HepG2 (cell line): Measurements from ENCODE around the gene SRCAP. TPM values are rescaled to one million over a fixed set of nuclear protein-coding genes. Genes with fewer than 3 reads are reported as not detected.
A peak's percentile ranks its signal among the peaks of the same experiment; 100 is the strongest.

Experiments used
- CAMTA2 ChIP-seq: sonication (generic); formaldehyde crosslinking; IDR thresholded peaks from 2 replicates; pipeline ENCODE4 v1.4.0; 2020; ENCODE audit warnings: mild to moderate bottlenecking, missing genetic modification reagents, borderline replicate concordance
- CBFB ChIP-seq: sonication (generic); formaldehyde crosslinking; IDR thresholded peaks from 2 replicates; pipeline ENCODE4 v1.4.0; 2020; ENCODE audit warnings: missing genetic modification reagents
- HNF1B ChIP-seq: sonication (generic); formaldehyde crosslinking; IDR thresholded peaks from 2 replicates; pipeline ENCODE4 v1.5.1; 2020; ENCODE audit warnings: mild to moderate bottlenecking, moderate library complexity, missing genetic modification reagents
- JDP2 ChIP-seq: sonication (generic); formaldehyde crosslinking; IDR thresholded peaks from 2 replicates; pipeline ENCODE4 v1.8.1; 2022; ENCODE audit warnings: missing genetic modification reagents, borderline replicate concordance
- MATR3 ChIP-seq: sonication (generic); formaldehyde crosslinking; IDR thresholded peaks from 2 replicates; pipeline ENCODE4 v1.4.0; 2020; ENCODE audit warnings: missing genetic modification reagents
- MBD4 ChIP-seq: IDR thresholded peaks from 2 replicates; pipeline ENCODE4 v1.6.1; 2012; ENCODE audit warnings: low read length, inconsistent platforms, borderline replicate concordance
- PLRG1 ChIP-seq: fragments of 450-650 bp; conservative IDR thresholded peaks from 2 replicates; pipeline ENCODE4 v1.6.1; 2016
- SMYD3 ChIP-seq: sonication (generic); formaldehyde crosslinking; IDR thresholded peaks from 2 replicates; pipeline ENCODE4 v1.8.1; 2023; ENCODE audit warnings: mild to moderate bottlenecking, missing genetic modification reagents
- TGIF2 ChIP-seq: IDR thresholded peaks from 2 replicates; pipeline ENCODE4 v1.6.1; 2016; ENCODE audit warnings: control low read depth, missing compliant biosample characterization
- ZMYM2 ChIP-seq: sonication (generic); formaldehyde crosslinking; IDR thresholded peaks from 2 replicates; pipeline ENCODE4 v1.8.0; 2022; ENCODE audit warnings: mild to moderate bottlenecking, missing genetic modification reagents
- ZNF121 ChIP-seq: sonication (generic); formaldehyde crosslinking; IDR thresholded peaks from 2 replicates; pipeline ENCODE4 v1.5.0; 2020; ENCODE audit warnings: mild to moderate bottlenecking, missing genetic modification reagents
- ZNF543 ChIP-seq: sonication (generic); formaldehyde crosslinking; IDR thresholded peaks from 2 replicates; pipeline ENCODE4 v1.4.0; 2020; ENCODE audit warnings: mild to moderate bottlenecking, missing genetic modification reagents
- ZNF552 ChIP-seq: sonication (generic); formaldehyde crosslinking; IDR thresholded peaks from 2 replicates; pipeline ENCODE4 v1.9.0; 2022; ENCODE audit warnings: missing genetic modification reagents, mild to moderate bottlenecking, borderline replicate concordance
- ZNF607 ChIP-seq: sonication (generic); formaldehyde crosslinking; IDR thresholded peaks from 2 replicates; pipeline ENCODE4 v1.5.1; 2020; ENCODE audit warnings: missing genetic modification reagents, mild to moderate bottlenecking, borderline replicate concordance
- ZNF646 ChIP-seq: sonication (generic); formaldehyde crosslinking; IDR thresholded peaks from 2 replicates; pipeline ENCODE4 v1.9.0; 2021; ENCODE audit warnings: mild to moderate bottlenecking, missing genetic modification reagents
- ZNF766 ChIP-seq: sonication (generic); formaldehyde crosslinking; IDR thresholded peaks from 2 replicates; pipeline ENCODE4 v1.5.0; 2020; ENCODE audit warnings: missing genetic modification reagents, borderline replicate concordance
- ZNF768 ChIP-seq: sonication (generic); formaldehyde crosslinking; IDR thresholded peaks from 2 replicates; pipeline ENCODE4 v1.4.0; 2020; ENCODE audit warnings: missing genetic modification reagents
- ZSCAN22 ChIP-seq: sonication (generic); formaldehyde crosslinking; IDR thresholded peaks from 2 replicates; pipeline ENCODE4 v1.4.0; 2020; ENCODE audit warnings: mild to moderate bottlenecking, missing genetic modification reagents
- ZSCAN31 ChIP-seq: sonication (generic); formaldehyde crosslinking; IDR thresholded peaks from 2 replicates; pipeline ENCODE4 v1.5.0; 2020; ENCODE audit warnings: low read depth, mild to moderate bottlenecking, missing genetic modification reagents
- ZSCAN5A ChIP-seq: sonication (generic); formaldehyde crosslinking; IDR thresholded peaks from 2 replicates; pipeline ENCODE4 v1.8.0; 2022; ENCODE audit warnings: mild to moderate bottlenecking, missing genetic modification reagents, borderline replicate concordance
- polyA plus RNA-seq, 8 experiments: library from polyadenylated mRNA; depleted of rRNA in 3 of 8; stranded (reverse) in 7 of 8; unstranded in 1 of 8; fragments of >200 nt; fragmentation: Illumina TruSeq in 4 of 8; extraction: Trizol in 4 of 8; gene quantifications; 2 replicates each; pipeline versions ENCODE4 v1.2.1 to v1.2.3, GENCODE V29; 2011 to 2016; ENCODE audit warnings: low read depth in 4 of 8, missing spikeins in 1 of 8, mixed read lengths in 1 of 8; ENCODE audit not compliant: insufficient read depth in 1 of 8
- total RNA-seq, 5 experiments: library from RNA; depleted of rRNA; stranded (reverse); fragments of >200 nt; fragmentation: Illumina TruSeq; extraction: Trizol; gene quantifications; 2 replicates each; pipeline ENCODE4 v1.2.3, GENCODE V29; 2016; ENCODE audit warnings: low read depth in 1 of 5

Gene SRCAP
- total and polyA plus RNA-seq, 2 of the 13 experiments (the other 11 are each of a cell fraction or from before 2014, with no cell fraction given), result 4.9 to 9.0 TPM

GRCh38 chr16:30786936-30787612 is 88.1 kb downstream of the SRCAP start, which contains the start of gene ZNF629 (continued):
- TF ChIP-seq ZNF646 (0 out of 2 replicates have a peak, but pooled peaks have one; percentile 20), CBFB (peak; percentile 78), ZSCAN31 (CRISPR knock-in tag) (peak; percentile 89), ZNF121 (CRISPR knock-in tag) (peak; percentile 56; the same call in 1 of the 2 replicates), MBD4 (no peak), ZNF552 (CRISPR knock-in tag) (no peak; the same call in 1 of the 2 replicates), JDP2 (peak; percentile 54; the same call in 1 of the 2 replicates), ZNF768 (CRISPR knock-in tag) (peak; percentile 77), MATR3 (no peak), ZNF607 (CRISPR knock-in tag) (no peak), ZSCAN5A (CRISPR knock-in tag) (no peak), CAMTA2 (CRISPR knock-in tag) (no peak), ZNF543 (peak; percentile 45; the same call in 1 of the 2 replicates), ZNF766 (0 out of 2 replicates have a peak, but pooled peaks have one; percentile 54), PLRG1 (no peak), SMYD3 (no peak), HNF1B (0 out of 2 replicates have a peak, but pooled peaks have one; percentile 30), ZSCAN22 (CRISPR knock-in tag) (no peak), ZMYM2 (CRISPR knock-in tag) (no peak), TGIF2 (peak; percentile 71; the same call in 1 of the 2 replicates)
